GM12891 (cell line): ENCODE results near the gene PRG3.

ENCODE experiments used
- POLR2A ChIP-seq: IDR thresholded peaks from 2 replicates; pipeline ENCODE4 v1.6.1; 2011; ENCODE audit warnings: low read depth, low read length, control low read depth
- POLR2AphosphoS5 ChIP-seq: IDR thresholded peaks from 2 replicates; pipeline ENCODE4 v1.6.1; 2011; ENCODE audit warnings: low read depth, low read length, control low read depth
- SPI1 ChIP-seq: IDR thresholded peaks from 2 replicates; pipeline ENCODE4 v1.6.1; 2011; ENCODE audit warnings: low read depth, low read length, control low read depth
- TAF1 ChIP-seq: IDR thresholded peaks from 2 replicates; pipeline ENCODE4 v1.6.1; 2011; ENCODE audit warnings: low read depth, low read length, control low read depth

- TF ChIP-seq POLR2A = no peak
- no peak for TF ChIP-seq POLR2AphosphoS5
- no peak for TF ChIP-seq TAF1
- TF ChIP-seq SPI1 = no peak
Observed at GRCh38 chr11:57368106-57368844, 12.7 kb downstream of the PRG3 start.
